AG08395 (cell line): ENCODE measurements around the gene SPACDR.
A peak's percentile ranks its signal among the peaks of the same experiment; 100 is the strongest.
"Not testable (repeated sequence)": the region's sequence is repeated elsewhere in the genome, so short reads cannot be mapped to it uniquely, and the experiment has no call there.

Experiments
- DNase-seq: peaks from one replicate; pipeline ENCODE4 v3.0.0; 2012; ENCODE audit warnings: mixed read lengths, low spot score

SPACDR gene, protein sequence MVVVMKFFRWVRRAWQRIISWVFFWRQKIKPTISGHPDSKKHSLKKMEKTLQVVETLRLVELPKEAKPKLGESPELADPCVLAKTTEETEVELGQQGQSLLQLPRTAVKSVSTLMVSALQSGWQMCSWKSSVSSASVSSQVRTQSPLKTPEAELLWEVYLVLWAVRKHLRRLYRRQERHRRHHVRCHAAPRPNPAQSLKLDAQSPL

GRCh38 chr7:100464210-100464660 lies at the start of gene SPACDR:
SPACDR (minus strand) TSS chr7:100464260; CDS start chr7:100464025, 235 bp downstream.
- no peak for DNase-seq

GRCh38 chr7:100513212-100513810 lies 49.3 kb upstream of the SPACDR start:
- no peak for DNase-seq

GRCh38 chr7:100510437-100511239 lies 46.6 kb upstream of the SPACDR start:
- no peak for DNase-seq

- DNase-seq = peak; percentile 66
Measured at GRCh38 chr7:100509231-100509630, 45.2 kb upstream of the SPACDR start.

DNA sequence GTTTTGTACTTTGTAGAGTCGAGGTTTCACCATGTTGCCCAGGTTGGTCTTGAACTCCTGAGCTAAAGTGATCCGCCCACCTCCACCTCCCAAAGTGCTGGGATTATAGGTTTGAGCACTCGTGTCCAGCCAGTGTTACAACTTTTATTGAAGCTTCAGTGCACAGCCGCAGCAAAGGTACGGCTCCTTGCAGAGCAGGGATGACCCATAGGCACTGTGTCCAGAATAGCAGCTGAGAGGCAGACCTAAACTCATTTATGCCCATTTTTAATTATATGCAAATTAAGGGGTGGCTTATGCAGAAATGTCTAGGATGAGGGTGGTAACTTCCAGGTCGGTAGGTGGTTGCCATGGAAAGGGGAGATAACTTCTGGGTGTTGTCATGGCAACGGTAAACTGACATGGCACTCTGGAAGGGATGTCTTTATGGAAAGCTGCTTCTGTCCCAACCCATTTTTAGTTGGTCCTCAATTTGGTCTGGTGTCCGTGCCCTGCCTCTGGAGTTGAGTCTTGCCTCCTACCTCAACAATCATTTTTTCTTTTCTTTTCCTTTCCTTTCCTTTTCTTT lies 42.4 kb upstream of the SPACDR start:
- DNase-seq = no peak

- no peak for DNase-seq
Measured at GRCh38 chr7:100504887-100505611, 41.0 kb upstream of the SPACDR start.

- DNase-seq = not testable (repeated sequence)
Measured at GRCh38 chr7:100504031-100504430, 40.0 kb upstream of the SPACDR start.

DNA sequence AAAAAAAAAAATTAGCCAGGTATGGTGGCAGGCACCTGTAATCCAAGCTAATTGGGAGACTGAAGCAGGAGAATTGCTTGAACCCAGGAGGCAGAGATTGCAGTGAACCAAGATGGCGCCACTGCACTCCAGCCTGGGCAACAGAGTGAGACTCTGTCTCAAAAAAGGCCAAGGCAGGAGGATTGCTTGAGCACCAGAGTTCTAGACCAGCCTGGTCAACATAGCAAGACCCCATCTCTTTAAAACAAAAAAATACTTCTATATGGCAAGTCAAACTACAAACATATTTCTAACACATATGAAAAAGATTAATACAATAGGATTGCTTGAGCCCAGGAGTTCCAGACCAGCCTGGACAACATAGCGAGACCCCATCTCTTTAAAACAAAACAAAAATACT lies 36.7 kb upstream of the SPACDR start:
- not testable (repeated sequence) for DNase-seq

GRCh38 chr7:100496509-100496908 lies 32.4 kb upstream of the SPACDR start:
- DNase-seq = no peak

GRCh38 chr7:100493476-100494264 lies 29.6 kb upstream of the SPACDR start:
- DNase-seq = no peak

DNA sequence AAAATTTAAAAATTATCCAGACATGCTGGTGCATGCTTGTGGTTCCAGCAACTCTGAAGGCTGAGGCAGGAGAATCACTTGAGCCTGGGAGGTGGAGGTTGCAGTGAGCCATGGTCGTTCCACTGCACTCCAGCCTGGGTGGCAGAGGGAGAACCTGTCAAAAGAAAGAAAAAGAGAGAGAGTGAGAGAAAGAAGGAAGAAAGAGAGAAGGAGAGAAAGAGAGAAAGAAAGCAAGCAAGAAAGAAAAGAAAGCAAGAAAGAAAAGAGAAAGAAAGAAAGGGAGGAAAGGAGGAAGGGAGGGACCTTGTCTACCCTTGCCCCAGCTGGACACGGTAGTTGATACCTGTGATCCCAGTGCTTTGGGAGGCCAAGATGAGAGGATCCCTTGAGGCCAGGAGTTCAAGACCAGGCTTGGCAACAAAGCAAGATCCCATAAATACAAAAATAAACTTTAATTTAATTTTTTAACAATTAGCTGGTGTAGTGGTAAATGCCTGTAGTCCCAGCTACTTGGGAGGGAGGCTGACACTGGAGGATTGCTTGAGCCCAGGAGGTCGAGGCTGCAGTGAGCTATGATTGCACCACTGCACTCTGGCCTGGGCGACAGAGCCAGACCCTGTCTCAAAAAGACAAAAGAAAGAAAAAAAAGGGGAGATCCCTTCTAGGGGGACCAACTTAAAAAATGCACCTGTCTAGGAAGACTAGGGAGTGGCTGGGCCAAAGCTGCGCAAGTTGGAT lies 28.8 kb upstream of the SPACDR start:
- DNase-seq = no peak

- no peak for DNase-seq
Measured at GRCh38 chr7:100491192-100491578, 27.1 kb upstream of the SPACDR start.

DNA sequence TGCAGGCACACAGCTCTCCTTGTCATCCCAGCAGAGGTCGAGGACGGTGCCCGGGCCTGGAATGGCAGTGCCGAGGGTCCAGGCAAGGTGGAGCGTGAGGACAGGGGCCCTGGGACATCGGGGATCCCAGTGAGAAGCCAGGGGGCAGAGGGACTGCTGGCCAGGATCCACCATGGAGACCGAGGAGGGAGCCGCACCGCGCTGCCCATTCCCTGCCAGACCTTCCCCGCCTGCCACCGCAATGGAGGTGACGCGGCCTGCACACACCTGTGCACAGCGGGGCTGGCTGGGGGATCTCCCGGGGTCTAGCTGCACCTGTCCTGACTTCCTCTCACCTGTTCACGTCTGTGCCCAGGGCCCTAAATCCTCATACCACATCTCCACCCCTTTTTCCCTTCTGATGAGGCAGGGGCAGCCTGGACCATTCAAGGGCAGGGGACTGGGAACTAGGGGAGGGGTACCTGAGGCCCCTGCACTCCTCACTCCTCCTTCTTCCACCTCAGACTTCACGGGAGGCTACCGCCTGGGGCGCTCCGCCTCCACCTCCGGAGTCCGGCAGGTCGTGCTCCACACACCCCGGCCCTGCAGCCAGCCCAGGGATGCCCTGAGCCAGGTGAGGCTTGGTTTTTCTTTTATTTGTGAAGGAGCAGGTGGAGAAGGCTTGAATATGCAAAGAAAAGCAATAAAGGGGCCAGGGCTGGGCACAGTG lies 26.6 kb upstream of the SPACDR start:
- no peak for DNase-seq

- peak; percentile 95 for DNase-seq
Measured at GRCh38 chr7:100489824-100490223, 25.8 kb upstream of the SPACDR start.

DNA sequence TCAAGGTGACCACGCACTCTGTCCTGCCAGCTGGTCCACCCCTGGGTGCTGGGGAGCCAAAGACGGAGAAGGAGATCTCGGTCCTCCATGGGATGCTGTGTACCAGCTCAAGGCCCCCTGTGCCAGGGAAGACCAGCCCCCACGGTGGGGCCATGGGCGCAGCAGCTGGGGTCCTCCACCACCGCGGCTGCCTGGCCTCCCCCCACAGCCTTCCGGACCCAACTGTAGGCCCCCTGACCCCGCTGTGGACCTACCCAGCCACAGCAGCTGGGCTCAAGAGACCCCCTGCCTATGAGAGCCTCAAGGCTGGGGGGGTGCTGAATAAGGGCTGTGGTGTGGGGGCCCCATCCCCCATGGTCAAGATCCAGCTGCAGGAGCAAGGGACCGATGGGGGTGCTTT lies 25.1 kb upstream of the SPACDR start:
- DNase-seq = no peak

GRCh38 chr7:100488333-100489095 lies 24.5 kb upstream of the SPACDR start:
- DNase-seq = no peak

DNA sequence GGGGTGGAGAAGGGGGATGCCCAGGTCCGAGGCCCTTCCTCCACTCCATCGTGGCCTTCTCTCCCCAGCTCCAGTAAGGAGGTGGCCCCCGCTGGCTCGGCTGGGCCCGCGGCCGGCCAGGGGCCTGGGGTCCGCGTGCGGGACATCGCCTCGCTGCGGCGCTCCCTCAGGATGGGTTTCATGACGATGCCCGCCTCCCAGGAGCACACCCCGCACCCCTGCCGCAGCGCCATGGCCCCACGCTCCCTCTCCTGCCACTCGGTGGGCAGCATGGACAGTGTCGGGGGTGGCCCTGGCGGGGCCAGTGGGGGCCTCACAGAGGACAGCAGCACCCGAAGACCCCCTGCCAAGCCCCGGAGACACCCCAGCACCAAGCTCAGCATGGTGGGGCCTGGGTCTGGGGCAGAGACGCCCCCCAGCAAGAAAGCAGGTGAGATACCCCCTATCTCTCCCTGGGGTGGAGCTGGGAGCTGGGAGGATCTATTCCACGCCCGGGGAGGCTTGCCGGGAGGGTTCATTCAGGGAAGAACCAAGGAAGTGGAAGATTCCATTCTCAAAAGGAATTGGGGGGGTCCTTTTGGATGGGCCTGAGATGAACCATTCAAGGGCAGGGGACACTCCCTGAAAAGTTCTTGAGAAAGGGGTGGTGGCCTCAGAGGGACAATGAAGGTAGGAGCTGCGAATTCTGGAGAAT lies 22.8 kb upstream of the SPACDR start:
- DNase-seq = no peak

DNA sequence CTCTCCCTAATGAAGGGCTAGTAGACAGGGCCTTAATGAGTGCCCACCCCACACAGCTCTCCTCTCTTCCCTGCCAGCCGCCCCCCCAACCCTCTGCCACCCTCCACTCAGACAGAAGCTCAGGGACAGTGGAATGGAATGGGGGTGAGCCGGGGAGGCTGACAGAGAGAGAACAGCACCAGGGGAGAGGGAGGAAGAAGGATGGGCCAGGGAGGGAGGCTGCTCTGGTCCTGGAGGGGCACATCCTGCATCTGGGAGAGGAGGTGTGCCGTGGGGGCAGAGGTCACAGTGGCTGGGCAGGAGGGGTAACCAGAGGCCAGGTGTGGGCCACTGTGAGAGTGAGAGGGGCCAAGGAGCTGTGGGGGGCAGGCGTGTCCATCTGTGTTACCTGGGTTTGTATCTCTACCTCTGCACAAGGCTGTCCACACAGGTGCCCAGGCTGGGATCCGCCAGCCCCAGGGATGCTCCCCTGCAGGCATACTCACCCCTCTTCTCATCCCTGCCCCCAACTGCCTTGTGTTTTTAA lies 22.1 kb upstream of the SPACDR start:
- DNase-seq = no peak
